Fibroblast of skin of left quadriceps (primary cell): Measurements from ENCODE around the gene FAM163B.

Experiments
- DNase-seq, 2 experiments: peaks; one replicate each; pipeline ENCODE4 v3.0.0-alpha.2; 2013; ENCODE audit warnings: low read depth in 2 of 2

Gene FAM163B

GRCh38 chr9:133528001-133528875 is 81.0 kb downstream of the FAM163B start:
- no peak for DNase-seq

DNA sequence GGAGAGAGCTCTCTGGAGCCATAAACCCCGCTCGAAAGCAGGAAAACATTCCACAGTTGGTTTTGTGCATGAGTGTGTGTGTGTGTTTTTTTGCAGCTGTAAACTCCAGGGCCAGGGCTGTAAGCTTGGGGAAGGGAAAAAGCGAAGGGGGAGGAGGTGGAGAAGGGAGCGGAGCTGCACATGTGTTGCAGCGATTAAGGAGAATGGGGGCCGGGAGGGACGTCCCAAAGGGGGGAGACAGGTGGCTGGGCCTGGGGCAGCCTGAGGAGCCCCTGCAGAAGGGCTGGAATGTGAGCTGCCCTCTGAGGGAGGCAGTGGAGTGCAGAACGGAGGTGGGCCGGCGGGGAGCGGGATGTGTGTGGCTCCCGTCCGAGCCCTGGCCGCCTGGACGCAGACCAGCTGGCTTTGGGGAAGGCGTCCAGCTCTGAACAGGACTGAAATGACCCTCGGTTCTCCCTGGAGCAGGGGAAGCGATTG is 81.7 kb downstream of the FAM163B start:
- no peak for DNase-seq
